Activated T-cell treated with anti-CD3 and anti-CD28 coated beads, Interleukin-2, amount 50 U/mL, for 72 hours (primary cell): ENCODE data around the gene NELFB. TPM values are rescaled to one million over a fixed set of nuclear protein-coding genes. Genes with fewer than 3 reads are reported as not detected.

Experiments used
- ATAC-seq, 2 donors: fragments of 150-1000 bp; cut with Tn5 transposase; replicated peaks in 1 of 2; 2 replicates each; pipeline ENCODE4 v1.10.0; 2021; ENCODE audit warnings: moderate library complexity in 2 of 2, mild to moderate bottlenecking in 1 of 2
- DNase-seq, 2 donors: peaks; one replicate each; pipeline ENCODE4 v3.0.0; 2021 to 2022; ENCODE audit warnings: mixed read lengths in 1 of 2
- H3K27ac Mint-ChIP-seq: one replicate; pipeline ENCODE4 v1.8.0; 2022; ENCODE audit warnings: mild to moderate bottlenecking, moderate library complexity, mixed read lengths
- H3K27me3 Mint-ChIP-seq: one replicate; pipeline ENCODE4 v1.8.0; 2022; ENCODE audit warnings: low read depth, mixed read lengths
- H3K36me3 Mint-ChIP-seq, 2 donors: one replicate each; pipeline ENCODE4 v1.8.0; 2022; ENCODE audit warnings: mixed read lengths in 2 of 2, mild to moderate bottlenecking in 1 of 2; ENCODE audit not compliant: insufficient read depth in 2 of 2
- H3K4me1 Mint-ChIP-seq: one replicate; pipeline ENCODE4 v1.8.0; 2022; ENCODE audit warnings: low read depth, mixed read lengths
- H3K4me3 Mint-ChIP-seq, 2 donors: one replicate each; pipeline ENCODE4 v1.8.0; 2022; ENCODE audit warnings: mild to moderate bottlenecking in 2 of 2, mixed read lengths in 2 of 2, moderate library complexity in 2 of 2
- H3K9me3 Mint-ChIP-seq, 2 donors: one replicate each; pipeline ENCODE4 v1.8.0; 2022; ENCODE audit warnings: mixed read lengths in 2 of 2
- total RNA-seq, 2 donors: library from RNA; stranded (reverse); gene quantifications; one replicate each; pipeline ENCODE4 v1.2.3, GENCODE V29; 2022

NELFB gene
- total RNA-seq, 2 donors from 2014 or later: 53.1 to 56.6 TPM

GRCh38 chr9:137303893-137304382, 48.8 kb downstream of the NELFB start:
- Mint-ChIP-seq H3K4me1 (peaks cover 14% of the 10 kb centered on the region), H3K27ac (no peak overlapping the region), H3K27me3 (peaks cover 17% of the 10 kb centered on the region), H3K36me3 (no peaks in the 10 kb centered on the region), H3K4me3 (peak overlapping the region in 1 of 2 donors; percentile 31), H3K9me3 (no peaks in the 10 kb centered on the region)
- ATAC-seq: no peak
- no peak for DNase-seq

DNA sequence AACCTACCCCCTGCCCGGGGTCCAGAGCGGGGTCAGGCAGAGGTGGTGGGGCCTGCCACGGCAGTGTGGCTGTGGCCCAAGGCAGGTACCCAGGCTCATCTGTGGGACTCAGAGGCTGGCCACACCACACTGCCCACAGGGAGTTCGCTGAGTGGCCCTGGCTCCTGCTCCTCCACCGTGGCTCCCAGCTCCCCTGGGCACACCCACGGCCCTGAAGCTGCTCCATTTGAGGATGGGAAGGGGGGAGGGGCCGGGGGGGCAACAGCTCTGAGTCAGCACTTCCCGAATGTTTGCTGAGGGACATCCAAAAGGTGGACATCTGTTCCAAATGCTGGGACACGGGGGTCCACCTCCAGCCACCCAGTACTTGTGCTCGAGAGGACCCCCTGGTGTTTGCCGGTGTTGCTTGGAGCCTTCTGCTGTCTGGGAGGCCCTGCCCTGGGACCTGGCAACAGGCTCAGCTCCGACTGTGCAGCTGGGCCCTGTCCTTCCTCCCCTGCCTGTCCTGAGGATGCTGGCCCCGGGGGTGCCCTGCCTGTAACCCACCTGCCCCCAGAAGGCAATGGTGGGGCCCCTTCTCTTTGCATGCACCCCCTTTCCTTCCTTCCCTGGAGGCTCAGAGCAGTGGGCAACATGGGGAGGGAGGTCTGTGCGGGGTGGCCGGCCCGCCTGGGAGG, 49.4 kb downstream of the NELFB start:
- H3K4me1 Mint-ChIP-seq: peaks cover 14% of the 10 kb centered on the region
- H3K9me3 Mint-ChIP-seq: no peaks in the 10 kb centered on the region
- H3K27me3 Mint-ChIP-seq: peaks cover 14% of the 10 kb centered on the region
- ATAC-seq (no peak), DNase-seq (no peak)
- no peak overlapping the region for H3K4me3 Mint-ChIP-seq
- H3K27ac Mint-ChIP-seq: no peak overlapping the region
- no peaks in the 10 kb centered on the region for H3K36me3 Mint-ChIP-seq

DNA sequence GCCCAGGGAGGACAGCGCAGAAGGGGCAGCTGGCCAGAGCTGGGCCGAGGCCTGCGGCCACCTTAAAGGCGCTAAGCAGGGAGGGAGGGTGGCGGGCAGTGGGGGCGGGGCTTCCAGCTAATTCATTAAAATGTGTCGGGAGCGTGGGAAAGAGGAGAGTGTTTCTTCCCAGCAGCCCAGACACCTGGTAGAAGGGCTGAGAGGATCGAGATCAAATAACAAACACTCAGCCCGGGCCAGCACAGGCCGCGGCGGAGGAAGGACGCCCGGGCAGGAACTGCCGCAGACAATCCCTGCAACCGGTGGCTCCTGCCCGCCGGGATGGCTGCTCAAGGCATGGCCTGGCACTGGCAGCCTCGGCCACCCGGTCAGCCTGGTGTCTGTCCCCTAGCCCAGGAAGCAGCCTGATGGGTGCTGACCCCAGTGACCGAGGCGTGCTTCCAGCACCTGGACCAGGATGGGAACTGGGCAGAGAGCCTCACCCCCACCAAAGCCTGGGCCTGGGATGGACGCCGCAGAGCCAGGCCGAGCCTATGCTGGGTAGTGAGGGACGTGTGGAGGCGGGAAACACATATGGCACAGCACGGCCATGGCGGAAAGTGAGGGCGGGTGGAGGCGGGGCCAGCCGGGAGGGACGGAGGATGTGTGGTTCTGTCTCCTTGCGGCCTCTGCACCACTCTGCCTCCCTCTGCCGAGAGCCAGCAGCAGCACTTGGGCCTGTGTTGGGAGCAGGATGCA, 50.1 kb downstream of the NELFB start:
- ATAC-seq: peak; percentile 36 to 44
- H3K27me3 Mint-ChIP-seq: peaks cover 8% of the 10 kb centered on the region
- H3K27ac Mint-ChIP-seq: no peak overlapping the region
- peak; percentile 62 to 65 for DNase-seq
- H3K4me1 Mint-ChIP-seq: peaks cover 11% of the 10 kb centered on the region
- peak overlapping the region in 1 of 2 donors; percentile 47 for H3K4me3 Mint-ChIP-seq
- no peaks in the 10 kb centered on the region for H3K36me3 Mint-ChIP-seq
- H3K9me3 Mint-ChIP-seq: no peaks in the 10 kb centered on the region

DNA sequence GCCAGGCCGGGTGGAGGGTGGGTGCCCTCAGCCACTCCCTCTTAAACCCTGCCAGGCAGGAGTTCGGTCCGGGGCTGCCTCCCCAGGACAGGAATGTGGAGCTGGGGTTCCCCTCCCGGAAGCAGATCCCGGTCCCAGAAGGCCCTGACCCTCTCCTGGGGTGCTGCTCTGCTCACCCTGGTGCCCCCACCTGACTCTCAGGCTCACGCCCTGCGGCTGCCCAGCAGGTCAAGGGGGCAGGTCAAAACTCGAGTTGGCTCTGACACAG, 50.6 kb downstream of the NELFB start:
- Mint-ChIP-seq H3K9me3 (no peaks in the 10 kb centered on the region), H3K36me3 (no peaks in the 10 kb centered on the region), H3K27ac (no peak overlapping the region), H3K4me1 (peaks cover 8% of the 10 kb centered on the region), H3K27me3 (peaks cover 3% of the 10 kb centered on the region), H3K4me3 (peak overlapping the region in 1 of 2 donors; percentile 47)
- ATAC-seq (no peak), DNase-seq (no peak)

- H3K4me3 Mint-ChIP-seq: no peak overlapping the region
- H3K27me3 Mint-ChIP-seq: no peaks in the 10 kb centered on the region
- H3K36me3 Mint-ChIP-seq: no peaks in the 10 kb centered on the region
- DNase-seq: no peak
- peaks cover 5% of the 10 kb centered on the region for H3K4me1 Mint-ChIP-seq
- no peaks in the 10 kb centered on the region for H3K9me3 Mint-ChIP-seq
- H3K27ac Mint-ChIP-seq: no peak overlapping the region
- ATAC-seq: no peak
Measured at GRCh38 chr9:137306066-137306849, 51.1 kb downstream of the NELFB start.

GRCh38 chr9:137306850-137307254, 51.7 kb downstream of the NELFB start:
- no peaks in the 10 kb centered on the region for H3K9me3 Mint-ChIP-seq
- no peak overlapping the region for H3K4me3 Mint-ChIP-seq
- no peaks in the 10 kb centered on the region for H3K27me3 Mint-ChIP-seq
- no peaks in the 10 kb centered on the region for H3K36me3 Mint-ChIP-seq
- no peak overlapping the region for H3K27ac Mint-ChIP-seq
- no peak for DNase-seq
- ATAC-seq: no peak
- peaks cover 5% of the 10 kb centered on the region for H3K4me1 Mint-ChIP-seq

- DNase-seq (no peak), ATAC-seq (no peak)
- Mint-ChIP-seq H3K36me3 (no peaks in the 10 kb centered on the region), H3K4me3 (peak overlapping the region in 1 of 2 donors; percentile 36), H3K9me3 (no peaks in the 10 kb centered on the region), H3K27me3 (no peaks in the 10 kb centered on the region), H3K27ac (no peak overlapping the region), H3K4me1 (peaks cover 5% of the 10 kb centered on the region)
Measured at GRCh38 chr9:137307255-137308056, 52.3 kb downstream of the NELFB start.

DNA sequence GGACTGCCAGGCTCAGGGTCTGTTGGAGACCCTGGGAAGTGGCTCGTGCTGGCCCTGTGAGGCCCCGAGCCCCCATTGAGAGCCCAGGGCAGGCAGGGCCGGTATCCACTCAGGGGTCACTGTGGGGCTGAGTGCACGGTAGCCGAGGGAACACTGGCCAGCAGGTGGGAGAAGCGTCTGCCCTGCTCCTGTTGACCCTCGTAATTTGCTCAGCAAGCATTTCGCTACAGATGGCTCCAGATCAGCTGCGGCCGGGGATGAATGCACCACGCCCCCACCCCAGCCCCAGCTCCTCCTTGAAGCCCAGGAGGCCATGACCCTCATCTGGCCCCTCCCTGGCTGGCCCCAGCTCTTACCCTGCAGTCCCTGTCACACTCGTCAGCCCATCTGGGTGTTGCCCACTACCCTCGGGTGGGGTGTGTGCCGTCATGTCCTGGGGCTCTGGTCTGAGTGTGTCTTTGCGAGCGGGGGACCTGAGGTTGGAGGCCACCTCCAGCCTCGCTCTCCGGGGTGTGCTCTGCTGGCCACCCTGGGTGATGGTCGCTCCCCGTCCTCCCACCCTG, 53.0 kb downstream of the NELFB start:
- no peaks in the 10 kb centered on the region for H3K36me3 Mint-ChIP-seq
- no peak overlapping the region for H3K4me3 Mint-ChIP-seq
- ATAC-seq: no peak
- H3K9me3 Mint-ChIP-seq: no peaks in the 10 kb centered on the region
- no peak overlapping the region for H3K27ac Mint-ChIP-seq
- DNase-seq: no peak
- no peaks in the 10 kb centered on the region for H3K27me3 Mint-ChIP-seq
- H3K4me1 Mint-ChIP-seq: peaks cover 5% of the 10 kb centered on the region

- peaks cover 5% of the 10 kb centered on the region for H3K4me1 Mint-ChIP-seq
- no peak overlapping the region for H3K4me3 Mint-ChIP-seq
Measured at GRCh38 chr9:137309368-137310188, 54.5 kb downstream of the NELFB start.

DNA sequence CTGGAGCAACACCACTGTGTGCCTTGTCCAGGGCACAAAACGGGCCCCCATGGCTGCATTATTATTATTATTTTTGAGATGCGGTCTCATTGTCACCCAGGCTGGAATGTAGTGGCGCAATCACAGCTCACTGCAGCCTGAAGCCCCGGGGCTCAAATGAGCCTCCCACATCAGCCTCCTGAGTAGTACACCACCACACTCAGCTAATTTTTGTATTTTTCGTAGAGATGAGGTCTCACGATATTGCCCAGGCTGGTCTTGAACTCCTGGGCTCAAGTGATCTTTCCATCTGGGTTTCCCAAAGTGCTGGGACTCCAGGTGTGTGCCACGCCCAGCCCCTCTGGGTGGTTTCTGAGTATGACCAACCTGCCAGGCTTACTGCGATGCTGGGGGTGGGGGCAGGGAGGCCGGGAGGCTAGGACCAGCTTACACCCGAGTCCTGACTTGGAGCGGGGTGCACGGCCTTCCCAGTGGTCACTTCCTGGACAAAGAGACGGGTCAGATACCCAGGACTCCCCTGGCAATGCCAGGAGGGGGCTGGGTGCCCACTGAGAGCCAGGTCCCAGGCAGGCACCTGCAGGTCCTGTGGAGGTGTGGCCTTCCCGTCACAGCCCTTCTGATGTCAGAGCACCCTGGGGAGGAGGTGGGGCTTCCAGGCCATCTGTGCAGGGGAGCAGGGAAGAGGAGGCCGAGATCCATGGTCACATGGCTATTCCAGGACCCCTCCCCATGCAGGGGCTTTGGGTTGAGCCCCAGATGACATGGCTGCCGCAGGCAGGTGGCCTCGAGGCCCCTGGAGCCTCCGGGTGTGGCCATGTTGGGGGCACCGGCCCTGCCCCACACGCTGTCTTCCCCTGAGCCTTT, 55.3 kb downstream of the NELFB start:
- Mint-ChIP-seq H3K36me3 (no peaks in the 10 kb centered on the region), H3K4me3 (no peak overlapping the region), H3K9me3 (no peaks in the 10 kb centered on the region), H3K27ac (no peak overlapping the region), H3K27me3 (no peaks in the 10 kb centered on the region), H3K4me1 (peaks cover 5% of the 10 kb centered on the region)
- ATAC-seq (no peak), DNase-seq (no peak)

More at GRCh38 chr9:137309368-137310188, 54.5 kb downstream of the NELFB start:
- Mint-ChIP-seq H3K9me3 (no peaks in the 10 kb centered on the region), H3K27ac (no peak overlapping the region), H3K36me3 (no peaks in the 10 kb centered on the region), H3K27me3 (no peaks in the 10 kb centered on the region)
- ATAC-seq: no peak
- DNase-seq: no peak
